Measurements from ENCODE around the gene EXOC3L1. TPM values are rescaled to one million over a fixed set of nuclear protein-coding genes. Genes with fewer than 3 reads are reported as not detected.

The EXOC3L1 gene
- total RNA-seq, 1 experiment from 2014 or later = not detected

DNA sequence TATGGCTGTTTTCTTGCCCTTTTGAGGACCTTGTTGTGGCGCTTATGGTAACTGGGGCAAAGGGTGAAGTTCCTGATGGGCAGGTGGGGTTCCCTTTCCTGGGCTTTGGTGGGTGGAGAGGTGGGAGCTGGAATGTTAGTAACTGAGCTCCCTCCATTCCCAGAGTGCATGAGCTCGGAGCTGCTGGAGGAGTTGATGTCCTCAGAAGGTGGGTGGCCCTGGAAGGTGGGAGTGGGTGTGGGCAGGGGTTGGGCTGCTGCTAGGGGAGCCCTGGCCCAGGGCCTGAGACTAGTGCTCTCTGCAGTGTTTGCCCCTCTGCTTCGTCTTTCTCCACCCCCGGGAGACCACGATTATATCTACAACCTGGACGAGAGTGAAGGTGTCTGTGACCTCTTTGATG lies 7.8 kb upstream of the EXOC3L1 start:
- Histone ChIP-seq H3K4me3 (ENCODE audit: low read length) (no peak overlapping the region), H3K36me3 (ENCODE audit: low read depth, low read length) (peaks cover 18% of the 10 kb centered on the region; the same call in 1 of the 2 replicates), H3K9ac (ENCODE audit: low read length) (no peak overlapping the region), H3K79me2 (ENCODE audit: low read length) (peaks cover 23% of the 10 kb centered on the region), H3K4me2 (ENCODE audit: low read length) (no peak overlapping the region), H3K9me3 (ENCODE audit: low read length) (no peaks in the 10 kb centered on the region), H3K27ac (ENCODE audit: low read length) (no peak overlapping the region), H2AFZ (ENCODE audit: low read length) (no peak overlapping the region), H3K4me1 (ENCODE audit: insufficient read depth, low read length) (peaks cover 11% of the 10 kb centered on the region), H4K20me1 (ENCODE audit: low read length) (no peaks in the 10 kb centered on the region; the same call in none of the 2 replicates), H3K9me2 (replicated peaks; ENCODE audit: low read length) (no peaks in the 10 kb centered on the region), H3K27me3 (ENCODE audit: low read length) (no peaks in the 10 kb centered on the region), H3F3A (ENCODE audit: low read length, unreplicated experiment) (no peaks in the 10 kb centered on the region)
- no peak for TF ChIP-seq EZH2 (IDR thresholded peaks at IDR 0.05; ENCODE audit: low read length, unreplicated experiment)
- TF ChIP-seq EZH2phosphoT487 (IDR thresholded peaks at IDR 0.05; ENCODE audit: borderline replicate concordance, low read length) = no peak
- TF ChIP-seq, protein P1, sequence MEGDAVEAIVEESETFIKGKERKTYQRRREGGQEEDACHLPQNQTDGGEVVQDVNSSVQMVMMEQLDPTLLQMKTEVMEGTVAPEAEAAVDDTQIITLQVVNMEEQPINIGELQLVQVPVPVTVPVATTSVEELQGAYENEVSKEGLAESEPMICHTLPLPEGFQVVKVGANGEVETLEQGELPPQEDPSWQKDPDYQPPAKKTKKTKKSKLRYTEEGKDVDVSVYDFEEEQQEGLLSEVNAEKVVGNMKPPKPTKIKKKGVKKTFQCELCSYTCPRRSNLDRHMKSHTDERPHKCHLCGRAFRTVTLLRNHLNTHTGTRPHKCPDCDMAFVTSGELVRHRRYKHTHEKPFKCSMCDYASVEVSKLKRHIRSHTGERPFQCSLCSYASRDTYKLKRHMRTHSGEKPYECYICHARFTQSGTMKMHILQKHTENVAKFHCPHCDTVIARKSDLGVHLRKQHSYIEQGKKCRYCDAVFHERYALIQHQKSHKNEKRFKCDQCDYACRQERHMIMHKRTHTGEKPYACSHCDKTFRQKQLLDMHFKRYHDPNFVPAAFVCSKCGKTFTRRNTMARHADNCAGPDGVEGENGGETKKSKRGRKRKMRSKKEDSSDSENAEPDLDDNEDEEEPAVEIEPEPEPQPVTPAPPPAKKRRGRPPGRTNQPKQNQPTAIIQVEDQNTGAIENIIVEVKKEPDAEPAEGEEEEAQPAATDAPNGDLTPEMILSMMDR (conservative IDR thresholded peaks at IDR 0.05; ENCODE audit: low read depth, low read length) = no peak
- ATAC-seq (no peak), DNase-seq (no peak)
- POLR2A ChIA-PET (ENCODE audit: unreplicated experiment) = interaction anchor here (0.6 kb wide), 1 partner anchor 1499 kb away, joined by 4 read pairs; no protein-coding TSS in a partner anchor
- CTCF ChIA-PET = interaction anchor here (0.9 to 2.3 kb wide), 3 partner anchors 29 to 49 kb away, joined by 3 to 9 read pairs (median 5); partner anchors contain the start of gene TMEM208
- intact Hi-C loops (cut with micrococcal nuclease) = loop anchor here (10.0 kb wide), 1 partner anchor 47 kb away; the partner anchor contains the start of genes FHOD1 and SLC9A5
- no TSS peak for BruUV-seq (replicated peaks)

DNA sequence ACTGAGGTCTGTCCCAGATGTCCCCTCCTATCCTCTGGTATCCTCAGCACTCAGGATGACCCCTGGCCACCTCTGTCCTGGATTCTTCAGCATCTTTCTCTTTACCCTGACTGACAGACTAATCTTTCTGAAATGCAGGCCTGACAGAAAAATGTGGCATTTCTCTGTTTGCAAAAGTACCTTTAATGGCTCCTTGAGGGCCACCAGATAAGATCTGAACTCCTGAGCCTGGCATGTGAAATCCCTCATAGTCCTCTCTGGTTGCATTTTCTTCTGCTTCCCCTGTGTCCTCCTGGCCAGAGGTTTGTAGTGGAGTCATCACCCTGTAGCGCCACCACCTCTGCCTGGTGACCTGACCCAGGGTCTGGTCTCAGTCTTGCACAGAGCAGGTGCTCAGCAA lies 6.9 kb upstream of the EXOC3L1 start:
- Histone ChIP-seq H4K20me1 (ENCODE audit: low read length) (no peaks in the 10 kb centered on the region; the same call in none of the 2 replicates), H2AFZ (ENCODE audit: low read length) (no peak overlapping the region), H3K9ac (ENCODE audit: low read length) (no peak overlapping the region), H3K4me1 (ENCODE audit: insufficient read depth, low read length) (peaks cover 11% of the 10 kb centered on the region), H3K79me2 (ENCODE audit: low read length) (peaks cover 30% of the 10 kb centered on the region), H3K9me3 (ENCODE audit: low read length) (no peaks in the 10 kb centered on the region), H3K27me3 (ENCODE audit: low read length) (no peaks in the 10 kb centered on the region), H3K36me3 (ENCODE audit: low read depth, low read length) (peaks cover 18% of the 10 kb centered on the region; the same call in 1 of the 2 replicates), H3K9me2 (replicated peaks; ENCODE audit: low read length) (no peaks in the 10 kb centered on the region), H3K4me2 (ENCODE audit: low read length) (no peak overlapping the region), H3K4me3 (ENCODE audit: low read length) (no peak overlapping the region), H3F3A (ENCODE audit: low read length, unreplicated experiment) (no peaks in the 10 kb centered on the region), H3K27ac (ENCODE audit: low read length) (no peak overlapping the region)
- no TSS peak for BruUV-seq (replicated peaks)
- ATAC-seq (no peak), DNase-seq (no peak)
- ChIA-PET CTCF (interaction anchor here (2.3 kb wide), 1 partner anchor 30 kb away, joined by 9 read pairs; the partner anchor contains the start of gene TMEM208), POLR2A (ENCODE audit: unreplicated experiment) (no interaction called here)
- TF ChIP-seq EZH2phosphoT487 (IDR thresholded peaks at IDR 0.05; ENCODE audit: borderline replicate concordance, low read length) = no peak
- TF ChIP-seq EZH2 (IDR thresholded peaks at IDR 0.05; ENCODE audit: low read length, unreplicated experiment) = no peak
- TF ChIP-seq, protein P1 (conservative IDR thresholded peaks at IDR 0.05; ENCODE audit: low read depth, low read length) = no peak
- intact Hi-C loops (cut with micrococcal nuclease) = loop anchor here (10.0 kb wide), 1 partner anchor 48 kb away; the partner anchor contains the start of genes FHOD1 and SLC9A5

DNA sequence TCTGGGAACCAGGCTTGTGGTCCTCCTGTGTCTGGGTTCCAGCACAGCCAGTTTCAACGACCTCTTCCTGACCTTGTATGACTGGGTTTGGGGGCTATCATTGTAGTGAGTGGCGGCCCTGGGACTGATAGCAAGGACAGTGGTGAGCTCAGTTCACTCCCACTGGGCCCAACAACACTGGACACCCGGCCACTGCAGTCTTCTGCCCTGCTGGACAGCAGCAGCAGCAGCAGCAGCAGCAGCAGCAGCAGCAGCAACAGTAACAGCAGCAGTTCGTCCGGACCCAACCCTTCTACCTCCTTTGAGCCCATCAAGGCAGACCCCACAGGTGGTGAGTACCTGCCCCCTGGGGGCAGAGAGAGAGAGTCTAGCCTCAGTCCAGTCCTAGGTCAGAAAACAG lies 5.7 kb upstream of the EXOC3L1 start:
- Histone ChIP-seq H3K4me3 (ENCODE audit: low read length) (no peak overlapping the region), H3F3A (ENCODE audit: low read length, unreplicated experiment) (no peaks in the 10 kb centered on the region), H2AFZ (ENCODE audit: low read length) (no peak overlapping the region), H3K27me3 (ENCODE audit: low read length) (no peaks in the 10 kb centered on the region), H3K36me3 (ENCODE audit: low read depth, low read length) (peaks cover 18% of the 10 kb centered on the region; the same call in 1 of the 2 replicates), H3K9me3 (ENCODE audit: low read length) (no peaks in the 10 kb centered on the region), H3K79me2 (ENCODE audit: low read length) (peaks cover 30% of the 10 kb centered on the region), H4K20me1 (ENCODE audit: low read length) (no peaks in the 10 kb centered on the region; the same call in none of the 2 replicates), H3K9me2 (replicated peaks; ENCODE audit: low read length) (no peaks in the 10 kb centered on the region), H3K9ac (ENCODE audit: low read length) (no peak overlapping the region), H3K27ac (ENCODE audit: low read length) (no peak overlapping the region), H3K4me1 (ENCODE audit: insufficient read depth, low read length) (peaks cover 14% of the 10 kb centered on the region), H3K4me2 (ENCODE audit: low read length) (no peak overlapping the region)
- POLR2A ChIA-PET (ENCODE audit: unreplicated experiment) = no interaction called here
- no peak for ATAC-seq
- TF ChIP-seq, protein P1 (conservative IDR thresholded peaks at IDR 0.05; ENCODE audit: low read depth, low read length) = no peak
- TF ChIP-seq EZH2 (IDR thresholded peaks at IDR 0.05; ENCODE audit: low read length, unreplicated experiment) = no peak
- no peak for TF ChIP-seq EZH2phosphoT487 (IDR thresholded peaks at IDR 0.05; ENCODE audit: borderline replicate concordance, low read length)
- no peak for DNase-seq
- CTCF ChIA-PET = no interaction called here
- intact Hi-C loops (cut with micrococcal nuclease) = loop anchor here (10.0 kb wide), 1 partner anchor 49 kb away; the partner anchor contains the start of genes FHOD1 and SLC9A5
- no TSS peak for BruUV-seq (replicated peaks)
